GM13976 (cell line): ENCODE data around the gene PCYT2.
A peak's percentile ranks its signal among the peaks of the same experiment; 100 is the strongest.

Experiments used
- DNase-seq: peaks from one replicate; pipeline ENCODE4 v3.0.0; 2012; ENCODE audit warnings: low spot score
- in situ Hi-C: fragments of 300-500 bp; cut with MboI; formaldehyde crosslinking; loops from one replicate; pipeline ENCODE4 v1.12.0; 2022; ENCODE audit warnings: low sequenced_read_pairs, mixed read lengths, inconsistent platforms; ENCODE audit not compliant: unreplicated experiment
- TF ChIP-seq, protein P1 (sequence below): IDR thresholded peaks from 2 replicates; pipeline ENCODE4 v1.5.1; 2012; ENCODE audit warnings: borderline replicate concordance, mild to moderate bottlenecking; ENCODE audit not compliant: insufficient read depth; ENCODE audit errors: extremely low read depth, missing control alignments, control extremely low read depth

The PCYT2 gene

DNA sequence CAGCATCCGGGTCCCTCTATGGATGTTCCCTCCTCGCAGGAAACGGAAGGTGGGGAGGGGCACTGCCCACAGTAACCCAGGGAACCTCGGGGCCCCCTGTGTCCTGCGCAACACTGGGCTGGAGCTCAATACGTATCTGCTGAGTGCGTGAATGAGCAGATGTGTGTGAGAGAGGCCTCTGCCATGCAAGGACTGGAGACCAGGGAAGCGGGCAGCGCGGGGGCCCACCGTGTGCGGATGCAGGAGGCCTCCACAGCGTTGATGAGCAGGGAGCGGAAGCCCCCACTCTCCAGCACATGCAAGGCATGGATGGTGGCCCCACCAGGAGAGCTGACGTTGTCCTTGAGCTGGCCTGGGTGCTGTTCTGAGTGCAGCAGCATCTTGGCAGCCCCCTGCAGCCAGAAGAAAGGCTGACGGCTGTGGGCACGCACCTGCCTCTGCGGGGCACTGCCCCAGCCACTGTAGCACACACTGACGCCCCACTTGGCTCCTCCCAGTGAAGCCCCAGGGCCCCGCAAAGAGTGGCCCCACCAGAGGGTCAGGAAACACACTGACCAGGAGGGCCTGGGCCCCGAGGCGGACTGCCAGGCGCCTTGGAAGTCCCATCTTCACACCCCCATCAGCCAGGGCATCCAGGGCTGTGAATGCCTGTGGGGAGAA is 23.0 kb upstream of the PCYT2 start:
- in situ Hi-C loops, result no loop called here
- TF ChIP-seq, protein P1, sequence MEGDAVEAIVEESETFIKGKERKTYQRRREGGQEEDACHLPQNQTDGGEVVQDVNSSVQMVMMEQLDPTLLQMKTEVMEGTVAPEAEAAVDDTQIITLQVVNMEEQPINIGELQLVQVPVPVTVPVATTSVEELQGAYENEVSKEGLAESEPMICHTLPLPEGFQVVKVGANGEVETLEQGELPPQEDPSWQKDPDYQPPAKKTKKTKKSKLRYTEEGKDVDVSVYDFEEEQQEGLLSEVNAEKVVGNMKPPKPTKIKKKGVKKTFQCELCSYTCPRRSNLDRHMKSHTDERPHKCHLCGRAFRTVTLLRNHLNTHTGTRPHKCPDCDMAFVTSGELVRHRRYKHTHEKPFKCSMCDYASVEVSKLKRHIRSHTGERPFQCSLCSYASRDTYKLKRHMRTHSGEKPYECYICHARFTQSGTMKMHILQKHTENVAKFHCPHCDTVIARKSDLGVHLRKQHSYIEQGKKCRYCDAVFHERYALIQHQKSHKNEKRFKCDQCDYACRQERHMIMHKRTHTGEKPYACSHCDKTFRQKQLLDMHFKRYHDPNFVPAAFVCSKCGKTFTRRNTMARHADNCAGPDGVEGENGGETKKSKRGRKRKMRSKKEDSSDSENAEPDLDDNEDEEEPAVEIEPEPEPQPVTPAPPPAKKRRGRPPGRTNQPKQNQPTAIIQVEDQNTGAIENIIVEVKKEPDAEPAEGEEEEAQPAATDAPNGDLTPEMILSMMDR, result no peak

DNA sequence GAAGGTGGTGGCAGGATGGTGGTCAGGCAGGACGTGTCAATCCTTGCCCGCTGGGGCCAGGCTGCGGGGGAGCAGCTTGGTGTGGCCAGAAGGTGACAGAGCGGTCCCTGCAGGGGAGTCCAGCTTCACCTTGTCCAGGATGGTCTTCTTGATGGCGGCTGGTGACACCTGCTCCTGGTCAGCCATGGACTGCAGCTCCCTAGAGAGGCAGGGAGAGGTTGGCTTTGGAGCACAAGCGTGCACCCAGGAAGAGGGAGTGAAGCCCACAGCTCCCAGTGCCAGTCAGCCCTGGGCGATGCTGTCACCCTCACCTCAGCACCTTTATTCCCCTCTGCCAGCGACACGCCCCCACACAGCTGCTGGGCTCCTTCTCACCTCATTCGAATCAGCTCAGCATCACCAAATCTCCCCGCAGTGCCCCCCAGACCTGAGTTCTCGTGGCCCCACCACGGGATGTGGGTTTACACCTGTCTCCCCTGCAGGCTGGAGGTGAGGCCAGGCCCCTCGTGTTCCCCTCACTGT is 22.0 kb upstream of the PCYT2 start:
- TF ChIP-seq, protein P1, result no peak
- in situ Hi-C loops, result no loop called here
- no peak for DNase-seq

More for the DNA sequence above, 23.0 kb upstream of the PCYT2 start:
- DNase-seq, result no peak

DNA sequence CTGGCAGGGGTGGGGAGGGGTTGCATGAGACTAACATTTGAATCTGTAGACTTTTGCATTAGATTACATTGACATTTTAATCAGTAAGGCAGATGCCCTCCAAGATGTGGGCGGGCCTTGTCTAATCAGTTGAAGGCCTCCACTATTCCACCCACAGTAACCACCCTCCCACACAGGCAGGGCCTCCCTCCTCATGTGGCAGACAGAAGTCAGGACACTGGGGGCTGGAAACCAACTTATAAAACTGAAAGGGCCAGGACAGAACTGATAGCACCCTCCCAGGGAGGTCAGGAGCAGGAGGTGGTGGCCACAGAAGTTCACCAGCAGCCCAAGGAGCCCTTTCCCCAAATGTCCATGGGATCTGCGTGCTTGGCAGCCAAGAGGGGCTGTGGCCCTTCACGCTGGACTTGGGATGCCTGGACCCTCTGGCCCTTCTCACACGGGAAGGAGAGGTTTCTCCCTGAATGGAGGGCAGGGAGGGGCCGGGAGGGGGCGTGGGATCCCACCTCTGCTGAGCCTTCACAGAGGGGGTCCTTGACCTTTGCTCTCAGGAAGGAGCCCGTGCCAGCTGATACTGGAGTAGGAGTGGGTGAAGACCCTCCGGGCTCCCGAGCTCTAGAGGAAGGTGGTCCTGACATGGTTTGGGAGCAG is 21.3 kb upstream of the PCYT2 start:
- DNase-seq, result no peak
- TF ChIP-seq, protein P1, result no peak
- in situ Hi-C loops, result no loop called here

DNA sequence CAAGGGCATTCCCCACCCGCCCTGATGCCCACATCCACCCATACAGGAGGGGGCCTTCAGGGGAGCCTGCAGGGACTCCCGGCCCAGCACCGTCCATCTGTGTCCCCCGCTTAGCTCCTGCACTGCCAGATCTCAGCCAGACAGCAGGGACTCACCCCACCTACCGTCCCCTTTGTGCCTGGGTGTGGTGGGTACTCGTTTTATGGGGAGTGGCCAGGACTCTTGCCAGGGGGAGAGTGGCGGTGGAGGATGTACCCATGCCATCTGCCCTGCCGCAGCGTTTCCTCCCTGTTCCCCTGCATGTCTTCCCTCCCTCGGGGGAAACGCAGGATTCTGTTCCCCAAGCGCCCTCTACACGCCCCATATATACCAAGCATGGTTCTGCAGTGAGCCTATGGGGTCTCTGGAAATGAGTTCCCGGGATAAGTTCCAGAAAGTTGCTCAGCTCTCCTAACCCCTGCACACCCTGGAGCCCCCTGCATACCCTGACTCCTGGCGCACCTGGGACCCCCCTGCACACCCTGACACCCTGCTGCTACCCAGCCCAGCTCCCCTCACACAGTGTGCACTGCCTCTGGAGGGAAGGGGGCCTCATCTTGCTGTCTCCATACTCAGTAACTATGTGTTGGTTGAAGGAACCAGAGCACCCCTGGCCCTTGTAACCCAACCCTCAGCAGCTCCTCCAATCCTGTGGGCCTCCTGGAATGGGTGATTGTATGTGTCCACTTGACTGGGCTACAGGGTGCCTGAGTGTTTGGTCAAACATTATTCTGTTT is 20.5 kb upstream of the PCYT2 start:
- in situ Hi-C loops, result no loop called here
- no peak for DNase-seq
- TF ChIP-seq, protein P1, result no peak

DNA sequence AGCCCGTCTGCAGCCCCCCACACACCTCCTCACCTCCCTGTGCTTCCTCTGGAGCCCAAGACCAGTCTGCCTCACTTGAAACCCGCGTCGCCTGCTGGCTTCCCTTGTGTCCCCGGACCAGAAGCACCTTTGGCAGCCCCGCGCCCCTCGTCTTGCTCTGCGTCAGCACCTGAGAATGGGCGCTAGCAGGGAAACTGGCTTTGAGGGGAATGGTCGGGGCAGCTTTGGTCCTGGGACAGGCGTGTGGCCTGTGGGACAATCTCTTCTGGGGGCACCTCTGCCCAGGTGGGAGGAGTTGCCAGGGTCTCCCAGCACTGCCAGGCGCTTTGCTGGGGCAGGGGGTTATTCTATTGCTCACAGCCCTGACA is 20.0 kb upstream of the PCYT2 start:
- in situ Hi-C loops, result no loop called here
- TF ChIP-seq, protein P1, result no peak
- no peak for DNase-seq

DNA sequence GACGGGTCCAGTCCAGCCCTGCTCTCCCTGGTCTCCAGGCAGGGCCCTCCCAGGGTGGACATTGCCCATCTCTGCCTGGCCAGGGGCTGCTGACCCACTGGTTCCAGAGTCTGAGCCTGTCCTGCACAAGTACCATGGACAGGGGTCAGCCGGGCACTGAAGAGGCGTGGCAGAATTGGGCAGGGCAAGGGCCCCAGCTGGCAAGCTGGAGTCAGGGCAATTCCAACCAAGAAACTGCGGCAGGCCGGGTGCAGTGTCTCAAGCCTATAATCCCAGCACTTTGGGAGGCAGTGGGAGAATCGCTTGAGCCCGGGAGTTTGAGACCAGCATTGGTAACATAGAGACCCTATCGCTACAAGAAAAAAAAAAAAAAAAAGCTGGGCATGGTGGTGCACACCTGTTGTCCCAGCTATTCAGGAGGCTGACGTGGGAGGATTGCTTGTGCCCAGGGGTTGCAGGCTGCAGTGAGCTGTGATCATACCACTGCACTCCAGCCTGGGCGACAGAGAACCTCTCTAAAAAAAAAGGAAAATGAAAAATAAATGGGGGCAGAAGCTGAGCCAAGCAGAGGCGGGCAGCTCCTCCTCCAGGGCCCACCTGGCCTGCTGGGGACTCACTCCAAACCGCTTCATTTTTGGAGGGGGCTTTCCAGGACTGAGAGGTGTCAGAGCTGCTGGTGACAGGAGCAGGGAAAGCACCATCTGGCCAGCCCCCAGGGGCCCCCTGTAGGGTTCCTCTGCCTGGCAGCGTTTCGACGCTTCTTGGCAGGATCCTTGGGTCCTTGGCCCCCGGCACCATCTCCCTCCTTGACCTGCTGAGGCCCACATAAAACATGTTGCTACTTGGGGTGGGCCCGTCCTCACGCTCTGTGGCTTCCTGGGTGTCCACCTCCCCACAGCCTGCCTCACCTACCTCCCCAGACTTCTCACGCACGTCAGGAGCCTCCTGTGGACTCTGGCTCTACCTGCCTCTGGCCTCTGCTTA is 19.2 kb upstream of the PCYT2 start:
- in situ Hi-C loops, result no loop called here
- peak; percentile 58 for DNase-seq
- TF ChIP-seq, protein P1, result no peak
